Suppressor macrophage (primary cell): ENCODE results near the gene IFT22.

Source experiments
- DNase-seq, 4 experiments: peaks; one replicate each; pipeline ENCODE4 v3.0.0-alpha.2; 2020 to 2022

IFT22 gene

DNA sequence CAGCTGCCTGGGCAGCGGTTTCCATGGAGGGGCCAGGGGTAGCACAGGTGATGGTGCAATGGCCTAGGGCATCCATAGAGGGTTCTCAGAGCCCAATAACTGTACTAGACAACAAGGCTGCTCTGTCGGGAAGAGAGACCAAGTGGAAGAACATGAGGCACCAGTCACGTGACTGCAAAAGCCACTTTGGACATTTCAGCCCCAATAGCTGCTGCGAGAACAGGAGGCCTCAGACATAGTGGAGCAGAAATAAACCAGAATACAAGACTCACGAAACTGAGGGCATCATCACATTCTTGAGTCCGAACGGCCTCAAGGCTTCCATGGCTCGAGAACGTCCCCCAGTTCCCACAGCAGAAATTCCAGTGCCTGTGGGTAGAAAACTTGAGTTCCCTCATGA is 44.5 kb downstream of the IFT22 start:
- DNase-seq = no peak

GRCh38 chr7:101273206-101273605 is 48.4 kb downstream of the IFT22 start:
- no peak for DNase-seq

DNA sequence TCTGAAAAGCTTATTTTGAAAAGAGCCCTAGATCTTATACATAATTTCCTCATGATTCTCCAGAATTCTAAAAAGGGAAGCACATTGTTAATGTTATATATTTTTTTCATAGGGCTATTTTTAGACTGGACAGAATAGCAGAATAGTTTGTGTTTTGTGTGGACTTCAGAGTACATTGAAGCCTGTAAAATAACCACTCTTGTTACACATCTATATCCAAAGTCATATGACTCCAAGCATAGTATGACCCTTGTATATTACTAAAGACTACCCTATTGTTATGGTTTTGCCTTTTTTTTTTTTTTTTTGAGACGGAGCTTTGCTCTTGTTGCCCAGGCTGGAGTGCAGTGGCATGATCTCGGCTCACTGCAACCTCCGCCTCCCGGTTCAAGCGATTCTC is 50.6 kb downstream of the IFT22 start:
- DNase-seq = peak in 2 of 4 experiments; percentile 32 to 40

DNA sequence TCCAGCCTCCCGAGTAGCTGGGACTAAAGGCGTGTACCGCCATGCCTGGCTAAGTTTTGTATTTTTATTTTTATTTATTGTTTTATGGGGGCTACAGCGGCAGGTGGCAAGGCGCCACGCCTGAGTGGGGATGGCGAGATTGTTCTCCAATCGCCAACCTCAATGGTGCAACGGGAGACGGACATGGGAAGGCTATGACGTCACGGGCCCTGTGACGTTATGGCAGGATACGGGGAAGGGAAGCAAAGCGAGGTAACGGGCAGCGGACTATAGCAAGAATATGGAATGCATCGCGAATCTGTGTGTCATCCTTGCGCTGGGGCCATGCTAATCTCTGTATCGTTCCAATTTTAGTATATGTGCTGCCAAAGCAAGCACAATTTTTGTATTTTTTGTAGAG is 51.9 kb downstream of the IFT22 start:
- DNase-seq = no peak

DNA sequence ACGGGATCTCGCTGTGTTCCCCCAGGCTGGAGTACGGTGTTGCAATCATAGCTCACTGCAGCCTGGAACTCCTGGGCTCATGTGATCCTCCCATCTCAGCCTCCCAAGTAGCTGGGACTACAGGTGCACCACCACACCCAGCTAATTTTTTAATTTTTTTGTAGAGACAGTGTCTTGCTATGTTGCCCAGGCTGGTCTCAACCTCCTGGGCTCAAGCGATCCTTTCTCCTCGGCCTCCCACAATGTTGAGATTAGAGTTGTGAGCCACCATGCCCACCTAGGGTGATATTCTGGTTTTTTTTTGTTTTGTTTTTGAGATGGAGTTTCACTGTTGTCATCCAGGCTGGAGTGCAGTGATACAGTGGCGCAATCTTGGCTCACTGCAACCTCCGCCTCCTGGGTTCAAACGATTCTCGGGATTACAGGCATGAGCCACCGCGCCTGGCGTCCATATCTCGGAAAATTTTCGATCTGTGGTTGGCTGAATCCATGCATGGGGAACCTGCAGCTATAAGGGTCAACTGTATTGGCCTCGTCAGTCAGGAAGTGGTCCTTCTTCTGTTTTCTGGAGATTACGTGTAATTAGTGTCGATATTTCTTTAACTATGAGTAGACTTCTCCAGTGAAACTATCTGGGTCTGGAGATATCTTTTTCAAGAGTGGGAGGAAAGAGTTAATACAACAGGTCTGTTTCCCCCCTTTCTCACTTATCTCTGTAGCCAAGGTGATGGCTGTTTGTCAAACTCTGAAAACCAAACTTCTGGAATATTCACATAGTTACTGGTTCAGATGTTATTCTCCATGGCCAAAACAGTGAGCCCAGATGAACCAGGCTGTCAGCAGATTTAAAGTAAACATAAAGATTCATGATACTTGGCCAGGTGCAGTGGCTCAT is 55.7 kb downstream of the IFT22 start:
- DNase-seq = no peak

- DNase-seq = peak; percentile 50 to 73 (median 62)
Observed at GRCh38 chr7:101264102-101264706, 57.4 kb downstream of the IFT22 start.
